ENCODE measurements around the gene YIPF2.
"Not testable (repeated sequence)": the region's sequence is repeated elsewhere in the genome, so short reads cannot be mapped to it uniquely, and the experiment has no call there.

The YIPF2 gene

DNA sequence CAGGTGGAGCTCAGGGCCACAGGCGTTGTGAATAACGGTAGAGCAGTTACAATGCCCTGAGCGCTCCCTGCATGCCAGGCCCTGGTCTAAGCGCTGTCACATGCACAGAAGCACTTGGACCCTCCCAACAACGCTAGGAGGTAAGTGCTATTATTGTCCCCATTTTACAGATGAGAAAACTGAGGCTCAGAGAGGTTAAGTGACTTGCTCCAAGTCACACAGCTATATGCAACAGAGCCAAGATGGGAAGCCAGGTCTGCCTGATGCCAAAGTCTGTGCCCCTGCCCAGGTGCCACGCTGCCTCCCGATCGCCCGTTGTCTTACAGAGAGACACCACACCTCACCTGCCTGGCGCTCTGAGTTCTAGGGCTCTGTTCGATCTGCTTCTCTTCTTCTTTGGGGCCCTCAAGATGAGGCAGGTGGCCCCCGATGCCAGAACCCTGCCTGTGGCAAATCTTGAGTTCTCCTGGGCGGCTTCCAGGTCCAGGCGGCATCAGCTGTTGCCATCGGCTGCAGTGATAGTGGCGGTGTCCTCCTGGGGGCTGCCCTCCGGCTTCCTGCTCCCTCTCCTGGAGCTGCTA lies 20.0 kb downstream of the YIPF2 start:
- DNase-seq = no peak

DNA sequence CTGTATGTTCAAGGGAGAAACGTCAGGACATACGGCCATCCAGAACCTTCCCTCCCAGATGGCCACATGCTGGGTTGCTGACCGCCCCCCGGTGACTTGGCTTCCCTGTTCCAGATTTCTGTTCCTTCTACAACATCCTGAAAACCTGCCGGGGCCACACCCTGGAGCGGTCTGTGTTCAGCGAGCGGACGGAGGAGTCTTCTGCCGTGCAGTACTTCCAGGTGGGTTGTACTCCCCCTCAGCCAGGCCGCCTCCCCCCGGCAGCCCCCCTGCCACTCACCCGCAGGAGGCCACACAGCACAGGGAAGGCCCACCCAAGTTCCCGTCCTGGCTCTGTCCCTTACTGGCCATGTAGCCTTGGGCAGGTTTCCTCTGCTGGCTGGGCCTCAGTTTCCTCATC lies 20.5 kb downstream of the YIPF2 start:
- no peak for DNase-seq

GRCh38 chr19:10899151-10899653 lies 29.2 kb downstream of the YIPF2 start:
- DNase-seq = no peak

GRCh38 chr19:10898633-10899032 lies 29.8 kb downstream of the YIPF2 start:
- no peak for DNase-seq

- DNase-seq = no peak
Observed at GRCh38 chr19:10896851-10897526, 31.4 kb downstream of the YIPF2 start.

DNA sequence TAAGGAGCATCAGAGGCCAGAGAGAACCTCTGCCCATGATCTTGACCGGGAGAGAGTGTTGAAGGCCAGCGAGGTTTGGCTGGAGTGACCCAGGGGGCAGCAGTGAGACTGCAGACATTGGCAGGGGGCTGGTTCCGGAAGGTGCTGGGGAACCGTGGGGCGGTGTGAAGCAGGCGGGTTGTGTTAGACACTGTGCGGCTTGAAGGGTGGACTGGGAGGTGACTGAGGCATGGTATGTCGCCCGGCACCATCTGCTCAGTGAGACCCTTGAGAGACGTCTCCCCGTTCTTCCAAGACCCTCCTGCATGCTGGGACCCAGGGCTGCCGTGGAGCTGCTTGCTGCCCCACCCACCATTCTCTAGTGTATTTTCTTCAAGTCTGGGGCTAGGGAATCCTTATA lies 32.5 kb downstream of the YIPF2 start:
- no peak for DNase-seq

DNA sequence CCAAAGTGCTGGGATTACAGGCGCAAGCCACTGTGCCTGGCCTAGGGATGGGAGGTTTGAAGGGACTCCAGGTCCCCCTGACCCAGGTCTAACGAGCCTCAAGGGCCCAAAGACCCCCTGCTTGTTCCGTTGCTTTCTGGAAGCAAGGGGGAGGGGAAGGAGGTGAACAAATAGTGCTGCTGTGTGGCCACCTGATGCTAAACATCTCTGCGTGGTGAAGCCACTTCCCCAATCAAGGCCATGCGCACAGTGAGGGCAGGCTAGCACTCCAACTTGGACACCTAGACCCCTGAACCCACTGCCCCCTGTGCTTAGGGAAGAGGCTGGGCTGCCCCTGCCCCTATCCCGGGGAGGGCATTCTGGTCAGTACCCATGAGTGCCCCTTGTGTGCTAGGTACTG lies 33.1 kb downstream of the YIPF2 start:
- no peak for DNase-seq

- DNase-seq = no peak
Observed at GRCh38 chr19:10894911-10895213, 33.6 kb downstream of the YIPF2 start.

DNA sequence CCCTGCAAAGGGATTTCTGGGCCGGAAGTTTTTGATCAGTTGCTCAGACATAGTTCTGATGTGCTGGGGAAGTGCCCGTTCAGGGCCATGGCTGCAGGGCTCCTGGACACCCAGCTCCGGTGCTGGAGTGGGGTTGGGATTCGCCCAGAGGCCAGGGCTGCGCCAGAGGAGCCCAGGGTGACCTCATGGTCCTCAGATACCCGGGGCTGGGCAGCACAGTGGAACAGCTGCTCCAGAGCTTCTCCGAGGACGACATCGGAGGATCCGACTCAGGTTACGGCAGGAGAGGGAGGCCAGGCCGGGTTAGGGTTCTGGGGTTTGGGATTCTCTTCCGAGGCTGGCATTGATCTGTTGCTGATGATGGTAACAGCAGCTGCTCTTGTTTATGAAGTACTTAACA lies 36.2 kb downstream of the YIPF2 start:
- DNase-seq = no peak

DNA sequence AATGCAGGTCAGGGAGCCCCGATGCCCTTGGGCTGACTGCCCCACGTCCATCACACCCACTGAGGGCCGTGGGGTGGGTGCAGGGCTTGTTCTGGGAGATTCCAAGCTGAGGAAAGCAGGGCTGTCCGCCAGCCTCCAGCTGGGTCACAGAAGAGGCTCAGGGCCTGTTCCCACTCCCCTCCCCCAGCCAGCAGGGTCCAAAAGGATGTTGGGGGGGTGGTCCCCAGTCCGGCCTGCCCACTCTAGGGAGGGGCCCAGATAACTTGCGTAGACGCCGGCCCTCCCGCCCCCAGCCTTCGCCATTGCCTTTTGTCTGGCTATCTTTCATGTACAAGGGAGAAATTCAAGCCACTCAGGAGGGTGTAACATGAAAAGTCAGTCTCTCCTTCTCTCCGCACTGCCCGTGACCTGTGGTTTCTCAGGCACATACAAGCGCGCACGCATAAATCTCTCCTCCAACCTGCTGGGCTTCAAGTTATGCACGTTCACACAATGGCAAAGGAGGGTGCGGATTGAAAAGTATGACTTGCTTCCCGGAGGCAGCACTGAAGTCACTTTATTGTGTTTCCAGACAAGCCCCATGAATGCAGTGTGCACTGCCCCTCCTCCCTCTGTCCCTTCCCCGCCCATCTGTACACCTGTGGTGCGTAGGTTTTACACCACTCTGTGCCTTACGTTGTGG lies 36.9 kb downstream of the YIPF2 start:
- DNase-seq = no peak

DNA sequence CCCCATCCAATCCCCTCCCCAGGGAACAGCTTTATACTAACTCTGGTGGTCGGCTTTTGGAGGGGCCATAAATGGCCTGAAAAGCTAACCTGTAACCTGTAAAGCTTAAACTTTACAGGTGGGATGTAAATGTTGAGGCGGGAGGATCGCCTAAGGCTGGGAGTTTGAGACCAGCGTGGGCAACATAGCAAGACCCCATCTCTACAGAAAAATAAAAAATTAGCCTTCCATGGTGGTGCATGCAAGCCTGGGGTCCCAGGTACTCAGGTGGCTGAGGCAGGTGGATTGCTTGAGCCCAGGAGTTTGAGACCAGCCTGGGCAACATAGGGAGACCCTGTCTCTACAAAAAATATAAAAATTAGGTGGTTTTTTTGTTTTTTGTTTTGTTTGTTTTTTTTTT lies 38.6 kb downstream of the YIPF2 start:
- no peak for DNase-seq

GRCh38 chr19:10888421-10888866 lies 40.0 kb downstream of the YIPF2 start:
- DNase-seq = no peak

DNA sequence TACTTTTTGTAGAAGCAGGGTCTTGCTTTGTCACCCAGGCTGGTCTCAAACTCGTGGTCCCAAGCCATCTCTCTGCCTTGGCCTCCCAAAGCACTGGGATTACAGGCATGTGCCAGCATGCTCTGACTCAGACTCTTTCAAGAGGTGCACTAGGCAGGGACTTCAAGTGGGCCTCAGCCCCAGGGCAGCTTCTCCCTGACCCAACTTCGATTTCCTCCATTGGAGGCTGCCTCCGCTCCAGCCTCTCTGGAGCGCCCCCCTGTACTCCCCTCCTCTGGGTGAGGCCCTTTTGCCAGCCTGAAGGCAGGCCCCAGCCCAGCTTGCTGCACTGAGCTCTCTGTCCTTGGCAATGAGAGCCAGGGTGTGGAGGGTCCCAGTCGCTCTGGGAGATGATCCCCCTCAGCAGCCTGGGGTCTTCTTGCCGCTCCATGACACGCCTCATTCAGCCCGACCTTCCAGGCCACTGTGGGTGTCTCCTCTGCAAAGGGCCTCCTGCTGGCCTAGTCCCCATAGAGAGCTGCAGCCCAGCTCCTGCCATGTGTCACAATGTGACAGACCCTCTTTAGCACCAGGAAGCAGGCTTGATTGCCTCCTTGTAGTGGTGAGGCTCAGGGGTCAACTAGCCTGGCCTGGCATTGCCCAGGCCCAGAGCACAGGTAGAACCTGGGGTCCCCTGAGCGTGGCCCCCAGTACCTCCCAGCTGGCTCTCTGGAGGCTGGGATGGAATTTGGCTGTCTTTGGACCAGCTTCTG lies 40.6 kb downstream of the YIPF2 start:
- no peak for DNase-seq

GRCh38 chr19:10885201-10886169 lies 43.0 kb downstream of the YIPF2 start:
- no peak for DNase-seq

GRCh38 chr19:10884274-10884673 lies 44.2 kb downstream of the YIPF2 start:
- no peak for DNase-seq

GRCh38 chr19:10882108-10882457 lies 46.4 kb downstream of the YIPF2 start:
- DNase-seq = no peak

- DNase-seq = no peak
Observed at GRCh38 chr19:10881403-10882107, 46.9 kb downstream of the YIPF2 start.

- no peak for DNase-seq
Observed at GRCh38 chr19:10878253-10878652, 50.2 kb downstream of the YIPF2 start.

- not testable (repeated sequence) for DNase-seq
Observed at GRCh38 chr19:10877608-10878007, 50.8 kb downstream of the YIPF2 start.

DNA sequence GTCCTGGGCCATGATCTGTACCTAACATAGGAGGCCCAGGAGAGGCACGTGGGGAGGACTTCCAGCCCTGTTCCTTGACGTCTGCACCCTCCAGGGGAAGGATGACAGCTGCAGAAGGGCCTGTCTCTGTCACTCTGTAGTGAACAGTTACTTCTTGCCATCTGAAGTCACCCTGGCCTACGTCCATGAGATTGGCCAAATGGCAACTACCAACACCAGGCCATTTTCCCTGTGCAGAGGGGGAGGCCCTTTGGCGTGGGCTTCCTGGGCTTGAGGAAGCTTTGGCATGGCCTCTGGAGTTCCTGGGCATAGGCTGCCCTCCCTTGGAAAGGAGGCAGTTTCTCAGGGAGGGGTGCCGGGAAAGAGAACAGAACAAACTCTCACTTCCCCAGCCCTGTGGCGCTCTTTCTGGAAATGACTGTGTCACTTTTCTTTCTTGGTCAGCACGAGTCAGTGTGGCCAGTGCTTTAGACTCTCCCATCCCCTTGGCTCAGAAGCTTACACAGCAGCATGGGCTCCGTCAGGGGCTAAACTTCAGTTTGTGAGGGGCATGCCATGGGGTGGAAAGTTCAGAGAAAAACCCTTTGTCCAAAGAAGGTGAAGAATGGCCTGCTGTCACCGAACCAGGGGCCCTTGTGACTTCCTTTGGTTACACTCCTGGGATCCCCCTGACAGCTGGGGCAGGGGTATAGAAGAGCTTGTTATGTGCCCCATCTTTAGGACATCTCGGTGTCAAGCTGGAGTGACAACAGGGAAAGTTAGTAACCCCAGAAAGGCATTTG lies 51.8 kb downstream of the YIPF2 start:
- no peak for DNase-seq

DNA sequence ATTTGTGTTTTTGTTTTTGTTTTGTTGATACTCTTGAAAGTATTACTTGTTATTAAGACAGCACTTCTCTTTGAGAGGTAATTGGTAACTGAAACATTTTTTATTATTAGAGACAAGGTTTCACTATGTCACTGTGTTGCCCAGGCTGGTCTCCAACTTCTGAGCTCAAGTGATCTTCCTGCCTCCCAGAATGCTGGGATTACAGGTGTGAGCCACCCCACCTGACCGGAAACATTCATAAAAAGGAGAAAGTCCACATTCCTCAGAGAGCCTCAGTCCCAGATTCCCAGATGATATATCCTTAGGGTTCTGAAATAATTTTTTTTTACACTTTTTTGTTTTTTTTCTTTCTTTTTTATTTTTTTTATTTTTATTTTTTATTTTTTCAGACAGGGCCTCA lies 54.4 kb downstream of the YIPF2 start:
- DNase-seq = no peak
